ENCODE data around the gene LALBA. TPM values are rescaled to one million over a fixed set of nuclear protein-coding genes. Genes with fewer than 3 reads are reported as not detected.

Gene LALBA
- total RNA-seq, result not detected

DNA sequence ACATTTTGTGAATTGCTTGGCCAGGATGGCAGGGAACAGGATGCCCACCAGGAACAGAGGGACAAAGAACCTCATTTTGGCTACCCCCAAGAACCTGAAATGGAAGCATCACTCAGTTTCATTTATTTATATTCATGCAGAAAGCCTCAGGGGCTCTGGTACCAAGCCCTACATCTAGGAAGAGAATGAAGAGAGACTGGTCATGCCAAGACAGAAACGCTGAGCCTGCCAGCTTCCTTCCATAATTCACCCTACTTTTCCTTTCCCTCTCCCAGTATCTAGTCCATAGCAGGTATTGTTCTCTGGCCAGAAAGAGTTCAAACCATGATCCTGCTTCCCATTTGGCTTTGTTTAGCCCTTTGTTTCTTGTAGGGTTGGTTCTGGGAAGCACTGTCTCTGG, at the start of gene LALBA:
Gene LALBA, minus strand, starts transcription at position 101 of the 400 bp plus-strand sequence. Its CDS starts 26 bp downstream, at position 75.
- Histone ChIP-seq H3K9me3 (no peaks in the 10 kb centered on the region), H3K36me3 (no peaks in the 10 kb centered on the region), H3K4me1 (no peaks in the 10 kb centered on the region), H3K27me3 (no peaks in the 10 kb centered on the region), H3K4me3 (no peak within 1 kb of the TSS), H3K27ac (no peak within 1 kb of the TSS)
- no peak for DNase-seq (ENCODE audit: low spot score in 2 of 2)
- TF ChIP-seq, protein P1, sequence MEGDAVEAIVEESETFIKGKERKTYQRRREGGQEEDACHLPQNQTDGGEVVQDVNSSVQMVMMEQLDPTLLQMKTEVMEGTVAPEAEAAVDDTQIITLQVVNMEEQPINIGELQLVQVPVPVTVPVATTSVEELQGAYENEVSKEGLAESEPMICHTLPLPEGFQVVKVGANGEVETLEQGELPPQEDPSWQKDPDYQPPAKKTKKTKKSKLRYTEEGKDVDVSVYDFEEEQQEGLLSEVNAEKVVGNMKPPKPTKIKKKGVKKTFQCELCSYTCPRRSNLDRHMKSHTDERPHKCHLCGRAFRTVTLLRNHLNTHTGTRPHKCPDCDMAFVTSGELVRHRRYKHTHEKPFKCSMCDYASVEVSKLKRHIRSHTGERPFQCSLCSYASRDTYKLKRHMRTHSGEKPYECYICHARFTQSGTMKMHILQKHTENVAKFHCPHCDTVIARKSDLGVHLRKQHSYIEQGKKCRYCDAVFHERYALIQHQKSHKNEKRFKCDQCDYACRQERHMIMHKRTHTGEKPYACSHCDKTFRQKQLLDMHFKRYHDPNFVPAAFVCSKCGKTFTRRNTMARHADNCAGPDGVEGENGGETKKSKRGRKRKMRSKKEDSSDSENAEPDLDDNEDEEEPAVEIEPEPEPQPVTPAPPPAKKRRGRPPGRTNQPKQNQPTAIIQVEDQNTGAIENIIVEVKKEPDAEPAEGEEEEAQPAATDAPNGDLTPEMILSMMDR (IDR thresholded peaks at IDR 0.05), result no peak
- no peak for TF ChIP-seq POLR2A (IDR thresholded peaks at IDR 0.05)
- TF ChIP-seq EP300 (IDR thresholded peaks at IDR 0.05), result no peak
- 35 to 54% methylated on average over 1 of the region's 1 CpG for WGBS, 2 donors

DNA sequence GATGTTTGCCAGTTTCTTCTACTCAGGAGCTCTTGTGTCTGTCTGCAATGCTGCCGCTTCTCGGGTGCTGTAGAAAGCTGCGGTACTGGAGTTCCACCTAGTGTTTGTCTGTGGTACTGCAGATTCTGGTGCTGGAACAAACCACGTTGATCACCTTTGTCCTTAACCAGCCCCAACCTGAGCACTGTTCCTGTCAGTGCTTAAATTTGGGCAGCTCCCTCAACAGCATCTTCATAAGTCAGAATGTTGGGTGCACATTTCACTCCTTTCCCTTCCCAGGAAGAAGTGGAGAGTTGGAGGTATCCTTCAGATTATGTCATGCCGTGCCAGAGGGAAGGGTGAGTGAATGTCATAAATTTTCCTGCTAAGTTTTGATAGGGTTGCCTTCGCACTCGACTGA, 48.7 kb upstream of the LALBA start:
- DNase-seq (ENCODE audit: low spot score in 2 of 2), result peak; percentile 39 to 82
- TF ChIP-seq POLR2A (IDR thresholded peaks at IDR 0.05) (no peak), EP300 (IDR thresholded peaks at IDR 0.05) (no peak)
- TF ChIP-seq, protein P1 (IDR thresholded peaks at IDR 0.05), result peak; percentile 83 to 98 (median 92)
- 15% methylated on average over 7 of the region's 7 CpGs for WGBS, 2 donors

DNA sequence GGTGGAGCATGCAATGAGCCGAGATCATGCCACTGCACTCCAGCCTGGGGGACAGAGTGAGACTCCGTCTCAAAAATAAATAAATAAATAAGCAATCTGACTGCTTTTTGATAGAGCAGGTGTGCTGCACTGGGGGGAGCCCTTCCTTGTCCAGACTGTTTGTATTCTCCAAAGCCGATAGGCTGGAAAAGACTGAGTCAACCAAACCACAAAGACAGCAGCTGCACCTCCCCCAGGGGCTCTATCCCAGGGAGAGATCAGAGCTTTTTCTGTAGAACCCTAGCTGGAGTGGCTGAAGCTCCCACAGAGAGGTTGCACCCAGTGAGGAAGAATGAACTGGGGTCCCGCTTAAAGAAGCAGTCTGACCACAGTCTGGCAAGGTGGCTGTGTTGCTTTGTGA, 45.8 kb upstream of the LALBA start:
- Histone ChIP-seq H3K27ac (no peak overlapping the region), H3K4me3 (no peak overlapping the region), H3K9me3 (peaks cover 0 to 19% (median 0%) of the 10 kb centered on the region in 4 donors), H3K4me1 (no peaks in the 10 kb centered on the region), H3K27me3 (no peaks in the 10 kb centered on the region), H3K36me3 (no peaks in the 10 kb centered on the region)
- WGBS, 2 donors, result 90% methylated on average over 4 of the region's 4 CpGs
- TF ChIP-seq, protein P1 (IDR thresholded peaks at IDR 0.05), result no peak
- TF ChIP-seq EP300 (IDR thresholded peaks at IDR 0.05) (no peak), POLR2A (IDR thresholded peaks at IDR 0.05) (no peak)
- no peak for DNase-seq (ENCODE audit: low spot score in 2 of 2)

More for the DNA sequence above, 48.7 kb upstream of the LALBA start:
- Histone ChIP-seq H3K27me3 (peaks cover 0 to 4% of the 10 kb centered on the region in 2 donors), H3K4me1 (no peaks in the 10 kb centered on the region), H3K9me3 (peaks cover 0 to 12% (median 0%) of the 10 kb centered on the region in 4 donors), H3K4me3 (no peak overlapping the region), H3K36me3 (no peaks in the 10 kb centered on the region), H3K27ac (no peak overlapping the region)

DNA sequence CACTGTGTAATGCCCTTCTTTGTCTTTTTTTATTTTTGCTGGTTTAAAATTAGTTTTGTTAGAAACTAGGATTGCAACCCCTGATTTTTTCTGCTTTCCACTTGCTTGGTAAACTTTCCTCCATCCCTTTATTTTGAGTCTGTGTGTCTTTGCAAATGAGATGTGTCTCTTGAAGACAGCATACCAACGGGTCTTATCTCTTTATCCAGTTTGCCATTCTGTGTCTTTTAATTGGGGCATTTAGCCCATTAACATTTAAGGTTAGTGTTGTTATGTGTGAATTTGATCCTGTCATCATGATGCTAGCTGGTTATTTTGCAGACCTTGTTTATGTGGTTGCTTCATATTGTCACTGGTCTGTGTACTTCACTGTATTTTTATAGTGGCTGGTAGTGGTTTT, 43.5 kb upstream of the LALBA start:
- Histone ChIP-seq H3K27ac (no peak overlapping the region), H3K36me3 (no peaks in the 10 kb centered on the region), H3K4me1 (no peaks in the 10 kb centered on the region), H3K4me3 (no peak overlapping the region), H3K27me3 (no peaks in the 10 kb centered on the region), H3K9me3 (peaks cover 0 to 34% (median 2%) of the 10 kb centered on the region in 4 donors)
- TF ChIP-seq POLR2A (IDR thresholded peaks at IDR 0.05) (no peak), EP300 (IDR thresholded peaks at IDR 0.05) (no peak)
- TF ChIP-seq, protein P1 (IDR thresholded peaks at IDR 0.05), result no peak
- DNase-seq (ENCODE audit: low spot score in 2 of 2), result no peak
- 85 to 96% methylated on average over 1 of the region's 1 CpG for WGBS, 2 donors

DNA sequence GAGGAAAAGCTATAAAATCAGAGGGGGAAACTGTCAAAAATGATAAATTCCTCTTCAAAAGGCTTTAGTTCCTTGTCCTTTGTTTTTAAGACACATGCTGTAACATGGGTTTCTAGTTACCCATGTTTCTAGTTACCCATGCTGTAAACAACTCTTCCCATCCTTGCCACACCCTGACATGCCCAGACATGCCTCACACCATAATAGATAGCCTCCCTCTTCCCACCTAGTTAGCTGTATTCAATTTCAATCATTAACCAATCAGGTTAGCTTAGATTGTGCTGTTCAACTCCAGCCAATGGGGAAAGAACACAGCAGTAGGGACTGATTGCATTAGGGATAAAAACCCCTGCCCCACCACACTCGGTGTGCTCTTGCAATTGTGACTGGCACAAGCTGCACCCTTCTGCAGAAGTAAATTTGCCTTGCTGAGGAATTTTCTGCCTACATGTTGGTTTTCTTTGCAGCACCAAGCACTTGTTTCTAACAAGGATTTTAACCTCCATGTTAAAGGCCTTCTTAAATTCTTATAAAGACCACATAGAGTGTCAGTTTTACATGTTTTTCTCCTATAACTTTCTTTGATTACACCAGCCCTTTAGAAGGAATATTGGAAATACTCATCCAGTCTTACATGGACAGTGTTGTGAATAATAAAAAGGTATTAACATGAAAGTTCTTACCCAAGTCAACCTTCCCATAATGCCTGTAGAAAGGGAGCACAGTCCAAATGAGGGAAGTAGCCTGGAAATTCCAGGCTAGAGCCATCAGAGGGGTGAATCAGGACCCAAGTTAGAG, 32.5 kb upstream of the LALBA start:
- 65 to 69% methylated on average over 1 of the region's 1 CpG for WGBS, 2 donors
- Histone ChIP-seq H3K27me3 (no peaks in the 10 kb centered on the region), H3K4me3 (no peak overlapping the region), H3K4me1 (no peaks in the 10 kb centered on the region), H3K36me3 (no peaks in the 10 kb centered on the region), H3K27ac (no peak overlapping the region), H3K9me3 (peaks cover 0 to 39% (median 3%) of the 10 kb centered on the region in 4 donors)
- no peak for DNase-seq (ENCODE audit: low spot score in 2 of 2)
- no peak for TF ChIP-seq POLR2A (IDR thresholded peaks at IDR 0.05)
- TF ChIP-seq EP300 (IDR thresholded peaks at IDR 0.05), result no peak
- TF ChIP-seq, protein P1 (IDR thresholded peaks at IDR 0.05), result no peak

Data from tibial nerve (tissue), 4 donors.